GM18951 (cell line): ENCODE data around the gene PA2G4.

Experiments used
- POLR2A ChIP-seq: IDR thresholded peaks from 4 replicates; pipeline ENCODE4 v1.6.1; 2011; ENCODE audit warnings: mild to moderate bottlenecking; ENCODE audit not compliant: insufficient read length, insufficient read depth; ENCODE audit errors: extremely low read depth
- in situ Hi-C: fragments of 300-500 bp; cut with MboI; formaldehyde crosslinking; loops from one replicate; pipeline ENCODE4 v1.12.0; 2022; ENCODE audit warnings: low sequenced_read_pairs, mixed read lengths, inconsistent platforms; ENCODE audit not compliant: unreplicated experiment

The PA2G4 gene

DNA sequence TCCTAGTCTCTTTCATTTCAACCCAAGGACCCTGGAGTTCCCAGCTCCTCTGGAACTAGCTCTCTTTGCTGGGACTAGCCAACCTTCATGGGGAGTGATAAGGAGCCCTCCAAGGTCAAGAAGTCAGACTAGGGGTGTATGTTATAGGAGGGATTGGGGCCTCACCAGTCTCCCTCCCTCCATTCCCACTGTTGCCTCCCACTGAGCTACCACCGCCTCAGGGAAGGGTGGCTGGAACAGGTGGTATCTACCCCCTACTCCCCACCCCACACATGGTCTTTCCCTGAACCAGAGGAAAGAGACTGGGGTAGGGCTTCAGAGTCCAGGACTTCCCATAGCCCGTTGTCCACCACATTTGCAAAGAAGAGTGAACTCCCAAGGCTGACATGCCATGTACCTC is 22.0 kb upstream of the PA2G4 start:
- no peak for TF ChIP-seq POLR2A
- in situ Hi-C loops = no loop called here

- in situ Hi-C loops = no loop called here
Measured at GRCh38 chr12:56082967-56083366, 21.4 kb upstream of the PA2G4 start.

DNA sequence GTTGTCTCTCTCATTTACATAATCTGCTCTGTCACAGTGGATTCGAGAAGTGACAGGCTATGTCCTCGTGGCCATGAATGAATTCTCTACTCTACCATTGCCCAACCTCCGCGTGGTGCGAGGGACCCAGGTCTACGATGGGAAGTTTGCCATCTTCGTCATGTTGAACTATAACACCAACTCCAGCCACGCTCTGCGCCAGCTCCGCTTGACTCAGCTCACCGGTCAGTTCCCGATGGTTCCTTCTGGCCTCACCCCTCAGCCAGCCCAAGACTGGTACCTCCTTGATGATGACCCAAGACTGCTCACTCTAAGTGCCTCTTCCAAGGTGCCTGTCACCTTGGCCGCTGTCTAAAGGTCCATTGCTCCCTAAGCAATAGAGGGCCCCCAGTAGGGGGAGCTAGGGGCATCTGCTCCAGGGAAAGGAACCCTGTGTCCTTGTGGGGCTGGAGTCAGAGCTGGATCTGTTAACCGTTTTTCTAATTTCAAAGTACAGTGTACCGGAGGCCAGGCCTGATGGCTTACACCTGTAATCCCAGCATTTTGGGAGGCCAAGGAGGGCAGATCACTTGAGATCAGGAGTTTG is 19.3 kb upstream of the PA2G4 start:
- TF ChIP-seq POLR2A = no peak

More at GRCh38 chr12:56082967-56083366, 21.4 kb upstream of the PA2G4 start:
- TF ChIP-seq POLR2A = no peak

GRCh38 chr12:56086096-56086495 is 18.3 kb upstream of the PA2G4 start:
- TF ChIP-seq POLR2A = no peak
- in situ Hi-C loops = no loop called here

More for the DNA sequence above, 19.3 kb upstream of the PA2G4 start:
- in situ Hi-C loops = no loop called here

DNA sequence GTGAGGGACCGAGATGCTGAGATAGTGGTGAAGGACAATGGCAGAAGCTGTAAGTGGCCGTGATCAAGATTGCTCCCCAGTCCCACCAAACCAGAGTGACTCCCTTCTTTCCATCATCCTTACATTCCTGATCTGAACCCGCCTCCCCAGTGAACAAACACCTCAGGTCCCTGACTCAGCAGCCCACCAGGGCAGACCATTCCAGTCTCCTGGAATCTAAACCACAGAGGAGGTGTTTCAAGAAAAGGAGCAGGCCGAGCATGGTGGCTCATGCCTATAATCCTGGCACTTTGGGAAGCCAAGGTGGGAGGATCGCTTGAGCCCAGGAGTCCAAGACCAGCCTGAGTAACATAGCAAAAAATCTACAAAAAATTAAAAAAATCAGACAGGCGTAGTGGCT is 17.8 kb upstream of the PA2G4 start:
- TF ChIP-seq POLR2A = no peak
- in situ Hi-C loops = no loop called here

DNA sequence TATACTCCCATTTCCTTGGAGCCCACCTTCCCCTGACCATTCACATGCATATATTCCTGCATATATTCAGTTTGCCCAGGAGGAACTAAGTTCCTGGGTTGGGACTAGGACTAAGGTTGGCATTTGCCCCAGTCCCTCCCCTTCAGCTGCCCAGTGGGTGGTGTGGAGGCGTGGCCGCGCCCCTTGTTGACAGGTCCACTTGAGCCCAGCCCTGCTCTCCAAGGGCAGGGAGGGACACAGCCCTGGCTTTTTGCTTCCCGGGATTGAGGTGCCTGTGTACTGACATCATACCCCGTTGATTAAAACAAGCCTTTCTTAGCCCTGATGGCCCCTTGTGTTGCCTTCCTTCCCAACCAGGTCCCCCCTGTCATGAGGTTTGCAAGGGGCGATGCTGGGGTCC is 17.1 kb upstream of the PA2G4 start:
- TF ChIP-seq POLR2A = no peak

GRCh38 chr12:56097738-56098137 is 6.6 kb upstream of the PA2G4 start:
- in situ Hi-C loops = no loop called here
- no peak for TF ChIP-seq POLR2A

More for the DNA sequence above, 17.1 kb upstream of the PA2G4 start:
- in situ Hi-C loops = no loop called here

- in situ Hi-C loops = no loop called here
- TF ChIP-seq POLR2A = no peak
Measured at GRCh38 chr12:56098592-56098991, 5.8 kb upstream of the PA2G4 start.

- TF ChIP-seq POLR2A = no peak
- in situ Hi-C loops = loop anchor here (10.0 kb wide), 1 partner anchor 105 kb away; the partner anchor contains the start of gene SUOX
Measured at GRCh38 chr12:56099787-56100186, 4.6 kb upstream of the PA2G4 start.

DNA sequence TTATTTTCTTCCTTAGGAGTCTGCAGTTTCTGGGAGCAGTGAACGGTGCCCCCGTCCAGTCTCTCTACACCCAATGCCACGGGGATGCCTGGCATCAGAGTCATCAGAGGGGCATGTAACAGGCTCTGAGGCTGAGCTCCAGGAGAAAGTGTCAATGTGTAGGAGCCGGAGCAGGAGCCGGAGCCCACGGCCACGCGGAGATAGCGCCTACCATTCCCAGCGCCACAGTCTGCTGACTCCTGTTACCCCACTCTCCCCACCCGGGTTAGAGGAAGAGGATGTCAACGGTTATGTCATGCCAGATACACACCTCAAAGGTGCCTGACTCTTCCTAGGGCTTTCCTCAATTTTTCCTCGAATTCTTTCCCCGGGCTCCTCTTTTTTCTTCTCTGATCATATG is 3.3 kb upstream of the PA2G4 start:
- in situ Hi-C loops = loop anchor here (10.0 kb wide), 1 partner anchor 106 kb away; the partner anchor contains the start of gene SUOX
- no peak for TF ChIP-seq POLR2A

- in situ Hi-C loops = loop anchor here (10.0 kb wide), 1 partner anchor 108 kb away; the partner anchor contains the start of gene SUOX
- TF ChIP-seq POLR2A = no peak
Measured at GRCh38 chr12:56102683-56103065, 1.7 kb upstream of the PA2G4 start.

- in situ Hi-C loops = loop anchor here (10.0 kb wide), 1 partner anchor 108 kb away; the partner anchor contains the start of gene SUOX
- TF ChIP-seq POLR2A = no peak
Measured at GRCh38 chr12:56103066-56103711, 1.2 kb upstream of the PA2G4 start.

GRCh38 chr12:56103823-56104108 is 593 bp upstream of the PA2G4 start:
- no peak for TF ChIP-seq POLR2A
- in situ Hi-C loops = loop anchor here (10.0 kb wide), 1 partner anchor 109 kb away; the partner anchor contains the start of gene SUOX
